Spinal cord (tissue), 10 donors: ENCODE measurements around the gene TCF20. TPM values are rescaled to one million over a fixed set of nuclear protein-coding genes. Genes with fewer than 3 reads are reported as not detected.
A peak's percentile ranks its signal among the peaks of the same experiment; 100 is the strongest.

Experiments used
- DNase-seq, 6 donors: peaks; one replicate each; pipeline versions ENCODE4 v3.0.0 to v3.0.0-alpha.2; 2013 to 2015; ENCODE audit warnings: low spot score in 6 of 6, low read depth in 4 of 6
- H3K27ac ChIP-seq: one replicate; pipeline ENCODE4 v1.5.1; 2013; ENCODE audit warnings: low read depth, low read length, control low read depth
- H3K27me3 ChIP-seq: one replicate; pipeline ENCODE4 v1.6.1; 2013; ENCODE audit warnings: low read length; ENCODE audit not compliant: control insufficient read depth, insufficient read depth
- H3K36me3 ChIP-seq: one replicate; pipeline ENCODE4 v1.6.1; 2013; ENCODE audit warnings: low read length; ENCODE audit not compliant: control insufficient read depth, insufficient read depth
- H3K4me1 ChIP-seq: one replicate; pipeline ENCODE4 v1.6.1; 2013; ENCODE audit warnings: low read length; ENCODE audit not compliant: control insufficient read depth, insufficient read depth
- H3K4me3 ChIP-seq: one replicate; pipeline ENCODE4 v1.5.1; 2013; ENCODE audit warnings: low read depth, low read length, control low read depth
- H3K9me3 ChIP-seq: one replicate; pipeline ENCODE4 v1.6.1; 2013; ENCODE audit warnings: low read length; ENCODE audit not compliant: control insufficient read depth, insufficient read depth
- WGBS: methylation state at CpG from one replicate; pipeline ENCODE4 v1.1.5; 2013; ENCODE audit warnings: missing lambda C conversion rate; ENCODE audit not compliant: insufficient coverage; 5-methylcytosine and 5-hydroxymethylcytosine counted together
- polyA plus RNA-seq, 2 donors: library from polyadenylated mRNA; unstranded; fragments of 120-200 nt; gene quantifications; one replicate each; pipeline ENCODE4 v1.2.1, GENCODE V29; 2013; ENCODE audit not compliant: insufficient read length in 2 of 2
- total RNA-seq, 2 donors: library from RNA; depleted of rRNA in 1 of 2; stranded (reverse); fragments of 120-200 nt in 1 of 2; fragments of >200 nt in 1 of 2; gene quantifications; one replicate each; pipeline versions ENCODE4 v1.2.3 to v1.2.4, GENCODE V29; 2013 to 2014
- donor health status: healthy.

The TCF20 gene
- total and polyA plus RNA-seq, 4 donors = 25.3 to 32.0 (median 29.5) TPM

GRCh38 chr22:42313204-42313603, 42.8 kb upstream of the TCF20 start:
- Histone ChIP-seq H3K27me3 (no peaks in the 10 kb centered on the region), H3K36me3 (peaks cover 2% of the 10 kb centered on the region), H3K4me3 (no peak overlapping the region), H3K27ac (no peak overlapping the region), H3K9me3 (no peaks in the 10 kb centered on the region), H3K4me1 (peaks cover 95% of the 10 kb centered on the region)
- no peak for DNase-seq
- WGBS = 82% methylated on average over 7 of the region's 7 CpGs

GRCh38 chr22:42310291-42311015, 40.0 kb upstream of the TCF20 start:
- Histone ChIP-seq H3K4me1 (peaks cover 81% of the 10 kb centered on the region), H3K4me3 (no peak overlapping the region), H3K36me3 (peaks cover 2% of the 10 kb centered on the region), H3K27ac (no peak overlapping the region), H3K27me3 (peaks cover 3% of the 10 kb centered on the region), H3K9me3 (no peaks in the 10 kb centered on the region)
- WGBS = 32% methylated on average over 15 of the region's 16 CpGs
- DNase-seq = peak in 2 of 6 donors; percentile 88 to 89

GRCh38 chr22:42309865-42310264, 39.4 kb upstream of the TCF20 start:
- DNase-seq = no peak
- WGBS = 87% methylated on average over 3 of the region's 3 CpGs
- Histone ChIP-seq H3K4me1 (peaks cover 76% of the 10 kb centered on the region), H3K36me3 (peaks cover 2% of the 10 kb centered on the region), H3K27me3 (peaks cover 5% of the 10 kb centered on the region), H3K9me3 (no peaks in the 10 kb centered on the region), H3K27ac (peak overlapping the region; percentile 27), H3K4me3 (no peak overlapping the region)

- no peak for DNase-seq
- Histone ChIP-seq H3K9me3 (no peaks in the 10 kb centered on the region), H3K36me3 (peaks cover 2% of the 10 kb centered on the region), H3K4me3 (no peak overlapping the region), H3K27ac (no peak overlapping the region), H3K4me1 (peaks cover 74% of the 10 kb centered on the region), H3K27me3 (peaks cover 11% of the 10 kb centered on the region)
- 90% methylated on average over 11 of the region's 17 CpGs for WGBS
Measured at GRCh38 chr22:42308892-42309468, 38.5 kb upstream of the TCF20 start.

GRCh38 chr22:42307806-42308563, 37.5 kb upstream of the TCF20 start:
- WGBS = 94% methylated on average over 7 of the region's 18 CpGs
- H3K27me3 ChIP-seq = peaks cover 11% of the 10 kb centered on the region
- no peak overlapping the region for H3K4me3 ChIP-seq
- H3K4me1 ChIP-seq = peaks cover 74% of the 10 kb centered on the region
- no peak overlapping the region for H3K27ac ChIP-seq
- H3K9me3 ChIP-seq = no peaks in the 10 kb centered on the region
- H3K36me3 ChIP-seq = peaks cover 2% of the 10 kb centered on the region
- DNase-seq = peak in 1 of 6 donors; percentile 58

- Histone ChIP-seq H3K4me1 (peaks cover 69% of the 10 kb centered on the region), H3K27ac (no peak overlapping the region), H3K9me3 (no peaks in the 10 kb centered on the region), H3K36me3 (peaks cover 9% of the 10 kb centered on the region), H3K4me3 (no peak overlapping the region), H3K27me3 (peaks cover 14% of the 10 kb centered on the region)
- WGBS = 32% methylated on average over 15 of the region's 18 CpGs
- peak in 2 of 6 donors; percentile 52 to 57 for DNase-seq
Measured at GRCh38 chr22:42306010-42306409, 35.6 kb upstream of the TCF20 start.

GRCh38 chr22:42304324-42304790, 33.9 kb upstream of the TCF20 start:
- Histone ChIP-seq H3K4me3 (no peak overlapping the region), H3K27ac (no peak overlapping the region), H3K27me3 (peaks cover 14% of the 10 kb centered on the region), H3K4me1 (peaks cover 69% of the 10 kb centered on the region), H3K9me3 (no peaks in the 10 kb centered on the region), H3K36me3 (peaks cover 9% of the 10 kb centered on the region)
- WGBS = 20% methylated on average over 3 of the region's 8 CpGs
- DNase-seq = no peak

GRCh38 chr22:42303396-42304323, 33.2 kb upstream of the TCF20 start:
- Histone ChIP-seq H3K36me3 (peaks cover 10% of the 10 kb centered on the region), H3K27me3 (peaks cover 14% of the 10 kb centered on the region), H3K4me1 (peaks cover 66% of the 10 kb centered on the region), H3K27ac (no peak overlapping the region), H3K4me3 (no peak overlapping the region), H3K9me3 (no peaks in the 10 kb centered on the region)
- WGBS = 38% methylated on average over 19 of the region's 21 CpGs
- DNase-seq = no peak

GRCh38 chr22:42301742-42302102, 31.3 kb upstream of the TCF20 start:
- Histone ChIP-seq H3K27ac (no peak overlapping the region), H3K36me3 (peaks cover 16% of the 10 kb centered on the region), H3K4me1 (peaks cover 76% of the 10 kb centered on the region), H3K27me3 (peaks cover 11% of the 10 kb centered on the region), H3K9me3 (no peaks in the 10 kb centered on the region), H3K4me3 (no peak overlapping the region)
- DNase-seq = no peak
- 87% methylated on average over 12 of the region's 12 CpGs for WGBS
